Natural killer cell treated with Interleukin-12 subunit alpha and Interleukin-12 subunit beta and Interleukin-15 and Interleukin-18, amount 100 ng/mL, for 72 hours (primary cell): ENCODE results near the gene SLC47A2. TPM values are rescaled to one million over a fixed set of nuclear protein-coding genes. Genes with fewer than 3 reads are reported as not detected.

Experiments
- total RNA-seq, 2 donors: library from RNA; stranded (reverse); gene quantifications; one replicate each; pipeline ENCODE4 v1.2.3, GENCODE V29; 2022

The SLC47A2 gene
- total RNA-seq, 2 donors from 2014 or later: not detected

Other genes starting within 250 kb of the SLC47A2 start
- not detected for gene SLC47A1, start 182.7 kb downstream of the SLC47A2 start, total RNA-seq
- 10 to 100 TPM; 22.3 to 31.6 TPM for gene ALDH3A2, start 67.8 kb downstream of the SLC47A2 start, total RNA-seq
- gene ALDH3A1, start 31.7 kb upstream of the SLC47A2 start, total RNA-seq: not detected
- 1 to 10 TPM; 7.5 to 8.6 TPM for gene ULK2, start 151.4 kb upstream of the SLC47A2 start, total RNA-seq